Tibial nerve (tissue), 3 donors: ENCODE results near the gene REEP5.

ENCODE experiments used
- POLR2A ChIP-seq, 2 donors: fragments of 450-650 bp; IDR thresholded peaks; one replicate each; pipeline ENCODE4 v1.6.1; 2017; ENCODE audit warnings: antibody characterized with exemption in 2 of 2, mild to moderate bottlenecking in 2 of 2, moderate library complexity in 2 of 2
- TF ChIP-seq, protein P1 (sequence below), 5 experiments: fragments of 200-600 bp in 3 of 5; fragments of 450-650 bp in 2 of 5; sonication (generic) in 3 of 5; IDR thresholded peaks; one replicate each; pipeline ENCODE4 v1.5.1; 2016 to 2019; ENCODE audit warnings: antibody characterized with exemption in 5 of 5, mild to moderate bottlenecking in 3 of 5, moderate library complexity in 2 of 5

DNA sequence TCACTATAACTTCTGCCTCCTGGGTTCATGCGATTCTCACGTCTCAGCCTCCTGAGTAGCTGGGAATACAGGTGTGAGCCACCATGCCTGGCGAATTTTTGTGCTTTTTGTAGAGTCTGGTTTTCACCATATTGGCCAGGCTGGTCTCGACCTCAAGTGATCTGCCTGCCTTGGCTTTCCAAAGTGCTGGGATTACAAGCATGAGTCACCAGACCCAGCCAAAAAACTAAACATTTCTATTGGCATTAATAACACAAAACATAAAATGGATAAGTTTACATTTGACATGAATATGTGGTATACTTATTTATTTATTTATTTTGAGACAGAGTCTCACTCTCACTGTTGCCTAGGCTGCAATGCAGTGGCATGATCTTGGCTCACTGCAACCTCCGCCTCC lies 13.6 kb upstream of the REEP5 start:
- TF ChIP-seq, protein P1, sequence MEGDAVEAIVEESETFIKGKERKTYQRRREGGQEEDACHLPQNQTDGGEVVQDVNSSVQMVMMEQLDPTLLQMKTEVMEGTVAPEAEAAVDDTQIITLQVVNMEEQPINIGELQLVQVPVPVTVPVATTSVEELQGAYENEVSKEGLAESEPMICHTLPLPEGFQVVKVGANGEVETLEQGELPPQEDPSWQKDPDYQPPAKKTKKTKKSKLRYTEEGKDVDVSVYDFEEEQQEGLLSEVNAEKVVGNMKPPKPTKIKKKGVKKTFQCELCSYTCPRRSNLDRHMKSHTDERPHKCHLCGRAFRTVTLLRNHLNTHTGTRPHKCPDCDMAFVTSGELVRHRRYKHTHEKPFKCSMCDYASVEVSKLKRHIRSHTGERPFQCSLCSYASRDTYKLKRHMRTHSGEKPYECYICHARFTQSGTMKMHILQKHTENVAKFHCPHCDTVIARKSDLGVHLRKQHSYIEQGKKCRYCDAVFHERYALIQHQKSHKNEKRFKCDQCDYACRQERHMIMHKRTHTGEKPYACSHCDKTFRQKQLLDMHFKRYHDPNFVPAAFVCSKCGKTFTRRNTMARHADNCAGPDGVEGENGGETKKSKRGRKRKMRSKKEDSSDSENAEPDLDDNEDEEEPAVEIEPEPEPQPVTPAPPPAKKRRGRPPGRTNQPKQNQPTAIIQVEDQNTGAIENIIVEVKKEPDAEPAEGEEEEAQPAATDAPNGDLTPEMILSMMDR (IDR thresholded peaks at IDR 0.05), result no peak
- no peak for TF ChIP-seq POLR2A (IDR thresholded peaks at IDR 0.05)
